ENCODE measurements around the gene COG7. TPM values are rescaled to one million over a fixed set of nuclear protein-coding genes. Genes with fewer than 3 reads are reported as not detected.

COG7 gene
- total and polyA plus RNA-seq, 2 donors (not counting 3 experiments of a cell fraction or from before 2014, with no cell fraction given), result 24.1 to 42.0 TPM

DNA sequence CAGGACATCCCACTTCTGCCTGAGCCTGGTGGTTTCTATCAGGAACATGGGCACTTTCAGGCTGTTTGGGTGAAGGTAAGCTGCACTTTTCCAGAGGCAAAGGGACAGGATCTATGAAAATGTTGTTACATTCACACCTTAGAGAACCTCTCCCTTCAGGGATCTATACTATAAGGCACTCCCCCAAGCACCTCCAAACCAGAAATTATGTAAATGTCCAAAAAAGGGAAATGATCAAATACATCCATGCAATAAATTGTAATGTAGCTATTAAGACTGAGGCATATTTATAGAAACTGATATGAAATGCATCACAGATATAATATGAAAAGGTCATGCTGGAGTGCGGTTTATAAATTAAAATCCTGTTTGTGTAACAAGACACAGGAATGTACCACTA lies 23.3 kb upstream of the COG7 start:
- Histone ChIP-seq H3K27me3 (ENCODE audit: control insufficient read depth in 2 of 2, insufficient read depth in 2 of 2, low read length in 2 of 2) (no peaks in the 10 kb centered on the region), H4K20me1 (replicated peaks; ENCODE audit: control insufficient read depth, extremely low read depth, insufficient read depth, low read length) (no peaks in the 10 kb centered on the region), H3K9me1 (replicated peaks; ENCODE audit: control insufficient read depth, extremely low read depth, insufficient read depth, low read length) (no peaks in the 10 kb centered on the region), H3K4me3 (replicated peaks in 1 of 3; ENCODE audit: insufficient read depth in 1 of 3, low read depth in 1 of 3, low read length in 3 of 3) (no peak overlapping the region), H3K36me3 (ENCODE audit: control insufficient read depth in 2 of 2, extremely low read depth in 1 of 2, insufficient read depth in 2 of 2, low read length in 2 of 2) (peaks cover 13 to 40% of the 10 kb centered on the region in 2 experiments), H3K27ac (ENCODE audit: insufficient read depth, low read depth, low read length) (no peak overlapping the region), H3K79me2 (ENCODE audit: control insufficient read depth, insufficient read depth, low read length) (no peaks in the 10 kb centered on the region), H3K4me1 (ENCODE audit: control insufficient read depth, extremely low read depth, insufficient read depth, low read length) (no peaks in the 10 kb centered on the region), H3K4me2 (ENCODE audit: insufficient read depth, low read length) (no peak overlapping the region), H3K9ac (replicated peaks; ENCODE audit: extremely low read depth, insufficient read depth, low read length) (no peak overlapping the region), H2AFZ (ENCODE audit: low read depth, low read length) (no peak overlapping the region), H3K9me3 (replicated peaks; ENCODE audit: control insufficient read depth, insufficient read depth, low read length) (no peaks in the 10 kb centered on the region)
- ChIA-PET CTCF (interaction anchor here (1.4 kb wide), 1 partner anchor 40 kb away, joined by 3 read pairs; no protein-coding TSS in a partner anchor), POLR2A (no interaction called here)
- DNase-seq (ENCODE audit: low read depth, low spot score) (no peak), FAIRE-seq (no peak)
- no TSS peak for BruUV-seq (replicated peaks)
- TF ChIP-seq GATA2 (IDR thresholded peaks at IDR 0.05; ENCODE audit: insufficient read depth, insufficient read length, low read depth, low read length), result no peak
- no peak for TF ChIP-seq MYC (IDR thresholded peaks at IDR 0.05; ENCODE audit: low read depth, low read length)
- no peak for TF ChIP-seq JUN (IDR thresholded peaks at IDR 0.05; ENCODE audit: borderline replicate concordance, insufficient read depth, insufficient read length, low read depth)
- no peak for TF ChIP-seq POLR2A (IDR thresholded peaks at IDR 0.05; ENCODE audit: low read depth, low read length)
- TF ChIP-seq, protein P1, sequence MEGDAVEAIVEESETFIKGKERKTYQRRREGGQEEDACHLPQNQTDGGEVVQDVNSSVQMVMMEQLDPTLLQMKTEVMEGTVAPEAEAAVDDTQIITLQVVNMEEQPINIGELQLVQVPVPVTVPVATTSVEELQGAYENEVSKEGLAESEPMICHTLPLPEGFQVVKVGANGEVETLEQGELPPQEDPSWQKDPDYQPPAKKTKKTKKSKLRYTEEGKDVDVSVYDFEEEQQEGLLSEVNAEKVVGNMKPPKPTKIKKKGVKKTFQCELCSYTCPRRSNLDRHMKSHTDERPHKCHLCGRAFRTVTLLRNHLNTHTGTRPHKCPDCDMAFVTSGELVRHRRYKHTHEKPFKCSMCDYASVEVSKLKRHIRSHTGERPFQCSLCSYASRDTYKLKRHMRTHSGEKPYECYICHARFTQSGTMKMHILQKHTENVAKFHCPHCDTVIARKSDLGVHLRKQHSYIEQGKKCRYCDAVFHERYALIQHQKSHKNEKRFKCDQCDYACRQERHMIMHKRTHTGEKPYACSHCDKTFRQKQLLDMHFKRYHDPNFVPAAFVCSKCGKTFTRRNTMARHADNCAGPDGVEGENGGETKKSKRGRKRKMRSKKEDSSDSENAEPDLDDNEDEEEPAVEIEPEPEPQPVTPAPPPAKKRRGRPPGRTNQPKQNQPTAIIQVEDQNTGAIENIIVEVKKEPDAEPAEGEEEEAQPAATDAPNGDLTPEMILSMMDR (IDR thresholded peaks at IDR 0.05; ENCODE audit: extremely low read depth in 1 of 2, insufficient read depth in 1 of 2, low read depth in 1 of 2, low read length in 2 of 2), result no peak
- TF ChIP-seq POLR2AphosphoS5 (IDR thresholded peaks at IDR 0.05; ENCODE audit: insufficient read depth, low read depth, low read length), result no peak
- TF ChIP-seq EZH2 (IDR thresholded peaks at IDR 0.05; ENCODE audit: borderline replicate concordance, low read depth, low read length, severe bottlenecking), result no peak
- no peak for TF ChIP-seq FOS (IDR thresholded peaks at IDR 0.05; ENCODE audit: borderline replicate concordance, insufficient read depth, low read length)
- TF ChIP-seq, protein P2, sequence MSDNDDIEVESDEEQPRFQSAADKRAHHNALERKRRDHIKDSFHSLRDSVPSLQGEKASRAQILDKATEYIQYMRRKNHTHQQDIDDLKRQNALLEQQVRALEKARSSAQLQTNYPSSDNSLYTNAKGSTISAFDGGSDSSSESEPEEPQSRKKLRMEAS (IDR thresholded peaks at IDR 0.05; ENCODE audit: insufficient read depth, insufficient read length), result no peak
- dilution Hi-C loops (cut with MboI; ENCODE audit: extremely low pct_ligation_motif_present, low sequenced_read_pairs) (no loop called here), intact Hi-C loops (cut with micrococcal nuclease) (no loop called here)
